C4-2B (cell line): ENCODE measurements around the gene HGFAC.

ENCODE experiments used
- ZFX ChIP-seq: fragments of 450-650 bp; IDR thresholded peaks from 2 replicates; pipeline ENCODE4 v1.6.1; 2017
- TF ChIP-seq, protein P1 (sequence below): fragments of 450-650 bp; conservative IDR thresholded peaks from 2 replicates; pipeline ENCODE4 v1.5.1; 2017; ENCODE audit warnings: mild to moderate bottlenecking

- TF ChIP-seq, protein P1, sequence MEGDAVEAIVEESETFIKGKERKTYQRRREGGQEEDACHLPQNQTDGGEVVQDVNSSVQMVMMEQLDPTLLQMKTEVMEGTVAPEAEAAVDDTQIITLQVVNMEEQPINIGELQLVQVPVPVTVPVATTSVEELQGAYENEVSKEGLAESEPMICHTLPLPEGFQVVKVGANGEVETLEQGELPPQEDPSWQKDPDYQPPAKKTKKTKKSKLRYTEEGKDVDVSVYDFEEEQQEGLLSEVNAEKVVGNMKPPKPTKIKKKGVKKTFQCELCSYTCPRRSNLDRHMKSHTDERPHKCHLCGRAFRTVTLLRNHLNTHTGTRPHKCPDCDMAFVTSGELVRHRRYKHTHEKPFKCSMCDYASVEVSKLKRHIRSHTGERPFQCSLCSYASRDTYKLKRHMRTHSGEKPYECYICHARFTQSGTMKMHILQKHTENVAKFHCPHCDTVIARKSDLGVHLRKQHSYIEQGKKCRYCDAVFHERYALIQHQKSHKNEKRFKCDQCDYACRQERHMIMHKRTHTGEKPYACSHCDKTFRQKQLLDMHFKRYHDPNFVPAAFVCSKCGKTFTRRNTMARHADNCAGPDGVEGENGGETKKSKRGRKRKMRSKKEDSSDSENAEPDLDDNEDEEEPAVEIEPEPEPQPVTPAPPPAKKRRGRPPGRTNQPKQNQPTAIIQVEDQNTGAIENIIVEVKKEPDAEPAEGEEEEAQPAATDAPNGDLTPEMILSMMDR, result no peak
- TF ChIP-seq ZFX, result no peak
Observed at GRCh38 chr4:3469386-3470243, 27.8 kb downstream of the HGFAC start.
